DMS153 treated with DMSO at 0.1 percent for 48 hours (cell line): ENCODE measurements around the gene ANKLE1.

Experiments used
- DNase-seq: peaks from one replicate; lab custom pipeline; 2025; ENCODE audit not compliant: unreplicated experiment; lab: John Stamatoyannopoulos, UW

The ANKLE1 gene

GRCh38 chr19:17306285-17306714 is 24.6 kb downstream of the ANKLE1 start:
- no peak for DNase-seq

GRCh38 chr19:17307876-17308377 is 26.2 kb downstream of the ANKLE1 start:
- DNase-seq = no peak

- peak; percentile 99 for DNase-seq
Measured at GRCh38 chr19:17309198-17309964, 27.7 kb downstream of the ANKLE1 start, which contains the start of gene DDA1. Gene DDA1 (plus strand): TSS chr19:17309563. CDS start chr19:17309655, 92 bp downstream.

- no peak for DNase-seq
Measured at GRCh38 chr19:17309965-17310461, 28.3 kb downstream of the ANKLE1 start.

GRCh38 chr19:17311455-17312188 is 29.9 kb downstream of the ANKLE1 start:
- DNase-seq = no peak

- no peak for DNase-seq
Measured at GRCh38 chr19:17312189-17313113, 30.8 kb downstream of the ANKLE1 start.

- no peak for DNase-seq
Measured at GRCh38 chr19:17314007-17314593, 32.4 kb downstream of the ANKLE1 start.

GRCh38 chr19:17318966-17319365 is 37.3 kb downstream of the ANKLE1 start:
- no peak for DNase-seq

- no peak for DNase-seq
Measured at GRCh38 chr19:17319473-17320238, 38.0 kb downstream of the ANKLE1 start.

- DNase-seq = no peak
Measured at GRCh38 chr19:17320435-17320834, 38.7 kb downstream of the ANKLE1 start.

- DNase-seq = no peak
Measured at GRCh38 chr19:17321655-17322489, 40.2 kb downstream of the ANKLE1 start.

GRCh38 chr19:17322854-17323253 is 41.2 kb downstream of the ANKLE1 start:
- DNase-seq = no peak

- no peak for DNase-seq
Measured at GRCh38 chr19:17323300-17323963, 41.7 kb downstream of the ANKLE1 start.

GRCh38 chr19:17323964-17324332 is 42.2 kb downstream of the ANKLE1 start:
- no peak for DNase-seq

- DNase-seq = no peak
Measured at GRCh38 chr19:17324357-17325114, 42.8 kb downstream of the ANKLE1 start.

- DNase-seq = no peak
Measured at GRCh38 chr19:17325133-17325532, 43.4 kb downstream of the ANKLE1 start.

- DNase-seq = no peak
Measured at GRCh38 chr19:17325881-17326594, 44.3 kb downstream of the ANKLE1 start.
